IPS-15b (cell line): Measurements from ENCODE around the gene FAM83G.

Experiments
- H3K27me3 ChIP-seq: one replicate; pipeline ENCODE4 v1.6.1; 2013; ENCODE audit warnings: low read length; ENCODE audit not compliant: control insufficient read depth, insufficient read depth
- H3K36me3 ChIP-seq: one replicate; pipeline ENCODE4 v1.6.1; 2013; ENCODE audit warnings: low read length; ENCODE audit not compliant: control insufficient read depth, insufficient read depth
- H3K4me1 ChIP-seq: one replicate; pipeline ENCODE4 v1.6.1; 2013; ENCODE audit warnings: mild to moderate bottlenecking, low read length; ENCODE audit not compliant: control insufficient read depth, insufficient read depth
- H3K4me3 ChIP-seq: one replicate; pipeline ENCODE4 v1.5.1; 2013; ENCODE audit warnings: low read depth, low read length
- H3K9ac ChIP-seq: one replicate; pipeline ENCODE4 v1.6.1; 2013; ENCODE audit warnings: low read depth, mild to moderate bottlenecking, low read length
- H3K9me3 ChIP-seq: one replicate; pipeline ENCODE4 v1.6.1; 2013; ENCODE audit warnings: mild to moderate bottlenecking, low read length; ENCODE audit not compliant: control insufficient read depth, insufficient read depth

The FAM83G gene

DNA sequence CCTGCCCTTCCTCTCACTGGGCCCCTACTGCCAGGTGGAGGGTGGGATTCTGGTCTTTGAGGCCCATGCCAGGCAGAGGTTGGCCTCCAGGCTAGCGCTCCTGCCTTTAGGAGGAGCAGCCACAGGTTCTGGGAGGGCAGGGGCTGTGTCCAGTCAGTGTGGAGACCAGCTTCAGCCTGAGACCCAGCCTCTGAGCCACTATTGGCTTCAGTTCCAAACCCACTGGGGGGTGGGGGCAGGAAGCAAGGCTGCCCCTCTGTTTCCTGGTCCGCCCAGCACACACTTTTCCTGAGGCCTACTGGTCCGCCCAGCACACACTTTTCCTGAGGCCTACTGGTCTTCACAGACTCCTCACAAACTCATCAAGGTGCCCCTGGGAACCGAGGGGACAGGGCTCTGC lies 36.2 kb downstream of the FAM83G start:
- H3K36me3 ChIP-seq, result peaks cover 24% of the 10 kb centered on the region
- H3K9ac ChIP-seq, result peak overlapping the region; percentile 65
- H3K9me3 ChIP-seq, result no peaks in the 10 kb centered on the region
- no peaks in the 10 kb centered on the region for H3K4me1 ChIP-seq
- no peak overlapping the region for H3K4me3 ChIP-seq
- no peaks in the 10 kb centered on the region for H3K27me3 ChIP-seq

DNA sequence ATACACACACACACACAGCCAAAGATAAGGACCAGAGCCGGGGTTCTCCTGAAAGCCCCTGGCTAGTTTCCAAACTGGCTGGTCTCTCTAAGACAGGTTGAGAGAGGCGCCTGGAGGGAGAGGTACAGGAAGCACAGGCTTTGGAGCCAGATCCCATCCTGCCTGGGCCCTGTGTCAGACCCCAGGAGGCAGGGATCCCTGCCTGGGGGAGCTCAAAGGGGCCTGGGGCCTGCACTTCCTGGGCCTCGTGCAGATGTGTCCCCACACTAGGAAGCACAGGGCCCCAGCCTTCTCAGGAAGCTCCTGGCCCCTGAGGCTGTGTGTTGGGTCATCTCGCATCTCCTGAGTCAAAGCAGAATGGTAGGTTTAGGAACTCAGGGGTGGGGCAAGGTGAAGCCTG lies 36.6 kb downstream of the FAM83G start:
- peak overlapping the region; percentile 65 for H3K9ac ChIP-seq
- no peaks in the 10 kb centered on the region for H3K9me3 ChIP-seq
- H3K36me3 ChIP-seq, result peaks cover 23% of the 10 kb centered on the region
- no peak overlapping the region for H3K4me3 ChIP-seq
- H3K4me1 ChIP-seq, result no peaks in the 10 kb centered on the region
- H3K27me3 ChIP-seq, result no peaks in the 10 kb centered on the region

DNA sequence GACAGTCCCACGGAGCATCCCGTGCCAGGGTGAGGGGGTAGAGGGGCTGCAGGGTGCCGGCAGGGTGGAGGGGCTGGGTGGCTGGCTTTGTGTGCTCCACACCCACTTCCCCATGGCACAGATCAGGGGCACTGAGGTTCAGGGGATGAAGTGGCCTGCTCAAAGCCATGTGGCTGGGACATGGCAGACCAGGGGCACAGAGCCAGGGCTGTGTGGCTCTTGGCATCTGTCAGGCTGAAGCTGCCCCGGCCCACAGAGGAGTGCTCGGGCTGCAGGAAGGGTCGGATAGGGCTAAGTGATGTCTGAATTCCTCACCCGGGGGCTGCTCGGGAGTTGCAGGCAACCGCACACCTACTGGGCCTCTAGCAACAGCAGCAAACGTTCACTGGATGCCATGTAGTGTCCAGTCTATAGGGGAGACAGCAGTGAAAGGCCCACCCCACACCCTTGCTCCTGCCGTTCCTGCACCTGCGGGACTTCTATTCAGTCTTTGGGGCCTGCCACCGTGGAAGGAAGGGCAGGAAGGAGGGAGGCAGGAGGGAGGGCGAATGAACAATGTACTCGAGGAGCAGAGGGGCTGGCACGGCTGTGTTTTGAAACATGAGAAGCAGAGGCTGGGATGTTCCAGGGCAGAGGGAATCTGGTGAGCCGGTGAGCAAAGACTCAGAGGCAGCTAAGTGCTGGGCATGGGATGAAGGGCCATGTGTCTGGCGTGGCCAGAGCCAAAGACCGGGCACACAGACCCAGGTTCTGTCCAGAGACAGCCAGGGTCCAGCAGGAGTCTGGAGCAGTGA lies 37.5 kb downstream of the FAM83G start:
- H3K4me1 ChIP-seq, result peaks cover 4% of the 10 kb centered on the region
- H3K9me3 ChIP-seq, result no peaks in the 10 kb centered on the region
- peaks cover 20% of the 10 kb centered on the region for H3K36me3 ChIP-seq
- no peaks in the 10 kb centered on the region for H3K27me3 ChIP-seq
- no peak overlapping the region for H3K9ac ChIP-seq
- H3K4me3 ChIP-seq, result no peak overlapping the region

DNA sequence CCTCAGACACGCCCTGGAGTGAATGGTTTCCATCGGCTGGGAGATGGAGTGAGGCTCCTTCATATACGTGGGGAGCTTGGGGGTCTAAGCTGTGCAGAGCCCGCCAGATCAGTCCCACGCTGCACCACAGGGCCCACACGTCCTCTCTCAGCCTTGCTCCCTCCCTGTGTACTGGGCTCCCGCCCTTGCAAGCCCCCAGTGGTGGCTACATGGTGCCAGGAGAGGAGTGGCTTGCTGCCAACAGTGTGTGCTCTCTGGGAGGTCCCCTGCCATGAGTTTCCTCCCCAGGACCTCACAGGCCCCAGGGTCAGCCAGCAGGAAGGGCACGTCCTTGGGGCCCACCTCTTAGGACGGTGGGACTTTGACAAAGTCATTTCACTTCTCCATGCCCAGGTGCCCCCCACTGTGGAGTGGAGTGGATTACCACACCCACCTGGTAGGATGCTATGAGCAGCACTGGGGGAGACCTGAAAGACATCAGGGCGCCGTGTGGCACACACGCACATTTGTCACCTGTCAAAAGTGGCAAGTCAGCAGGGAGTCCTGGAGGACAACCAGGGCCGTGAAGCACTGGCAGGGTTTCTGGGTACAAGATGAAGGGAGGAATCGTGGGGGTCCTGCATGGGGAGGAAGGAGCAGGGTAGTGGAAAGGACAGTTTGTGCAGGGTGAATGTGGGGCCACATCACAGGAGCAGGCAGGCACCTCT lies 38.9 kb downstream of the FAM83G start:
- Histone ChIP-seq H3K36me3 (peaks cover 8% of the 10 kb centered on the region), H3K27me3 (no peaks in the 10 kb centered on the region), H3K9ac (no peak overlapping the region), H3K4me1 (peaks cover 4% of the 10 kb centered on the region), H3K9me3 (no peaks in the 10 kb centered on the region), H3K4me3 (no peak overlapping the region)

GRCh38 chr17:18964550-18964949 lies 40.0 kb downstream of the FAM83G start:
- Histone ChIP-seq H3K9me3 (no peaks in the 10 kb centered on the region), H3K9ac (peak overlapping the region; percentile 47), H3K4me1 (peaks cover 4% of the 10 kb centered on the region)

GRCh38 chr17:18964018-18964351 lies 40.6 kb downstream of the FAM83G start:
- H3K27me3 ChIP-seq, result no peaks in the 10 kb centered on the region
- peaks cover 4% of the 10 kb centered on the region for H3K4me1 ChIP-seq
- no peak overlapping the region for H3K9ac ChIP-seq
- no peaks in the 10 kb centered on the region for H3K36me3 ChIP-seq
- no peaks in the 10 kb centered on the region for H3K9me3 ChIP-seq
- no peak overlapping the region for H3K4me3 ChIP-seq

More at GRCh38 chr17:18964550-18964949, 40.0 kb downstream of the FAM83G start:
- Histone ChIP-seq H3K36me3 (no peaks in the 10 kb centered on the region), H3K4me3 (no peak overlapping the region), H3K27me3 (no peaks in the 10 kb centered on the region)

GRCh38 chr17:18963126-18964017 lies 41.2 kb downstream of the FAM83G start:
- Histone ChIP-seq H3K36me3 (no peaks in the 10 kb centered on the region), H3K27me3 (no peaks in the 10 kb centered on the region), H3K4me3 (no peak overlapping the region), H3K9me3 (no peaks in the 10 kb centered on the region), H3K4me1 (peaks cover 4% of the 10 kb centered on the region), H3K9ac (no peak overlapping the region)

DNA sequence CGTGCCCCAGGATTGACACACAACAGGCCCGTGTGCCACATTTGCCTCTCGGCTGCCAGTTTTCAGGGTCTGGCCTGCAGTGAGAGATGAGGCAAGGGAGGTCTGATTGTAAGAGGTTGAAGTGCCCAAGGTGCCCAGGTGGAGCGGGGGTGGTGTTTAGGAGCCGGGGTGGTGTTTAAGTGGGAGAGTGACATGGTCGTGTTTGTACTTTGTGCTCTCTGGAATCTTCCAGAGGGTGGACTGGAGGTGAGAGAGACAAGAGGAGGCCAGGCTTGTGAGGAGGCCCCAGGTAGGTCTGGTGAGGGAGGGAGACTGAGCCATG lies 42.1 kb downstream of the FAM83G start:
- H3K36me3 ChIP-seq, result no peaks in the 10 kb centered on the region
- no peaks in the 10 kb centered on the region for H3K9me3 ChIP-seq
- no peaks in the 10 kb centered on the region for H3K27me3 ChIP-seq
- H3K9ac ChIP-seq, result no peak overlapping the region
- peaks cover 4% of the 10 kb centered on the region for H3K4me1 ChIP-seq
- H3K4me3 ChIP-seq, result no peak overlapping the region

GRCh38 chr17:18961634-18962493 lies 42.7 kb downstream of the FAM83G start:
- Histone ChIP-seq H3K27me3 (no peaks in the 10 kb centered on the region), H3K9ac (no peak overlapping the region), H3K36me3 (no peaks in the 10 kb centered on the region), H3K4me3 (no peak overlapping the region), H3K4me1 (peaks cover 4% of the 10 kb centered on the region), H3K9me3 (no peaks in the 10 kb centered on the region)

DNA sequence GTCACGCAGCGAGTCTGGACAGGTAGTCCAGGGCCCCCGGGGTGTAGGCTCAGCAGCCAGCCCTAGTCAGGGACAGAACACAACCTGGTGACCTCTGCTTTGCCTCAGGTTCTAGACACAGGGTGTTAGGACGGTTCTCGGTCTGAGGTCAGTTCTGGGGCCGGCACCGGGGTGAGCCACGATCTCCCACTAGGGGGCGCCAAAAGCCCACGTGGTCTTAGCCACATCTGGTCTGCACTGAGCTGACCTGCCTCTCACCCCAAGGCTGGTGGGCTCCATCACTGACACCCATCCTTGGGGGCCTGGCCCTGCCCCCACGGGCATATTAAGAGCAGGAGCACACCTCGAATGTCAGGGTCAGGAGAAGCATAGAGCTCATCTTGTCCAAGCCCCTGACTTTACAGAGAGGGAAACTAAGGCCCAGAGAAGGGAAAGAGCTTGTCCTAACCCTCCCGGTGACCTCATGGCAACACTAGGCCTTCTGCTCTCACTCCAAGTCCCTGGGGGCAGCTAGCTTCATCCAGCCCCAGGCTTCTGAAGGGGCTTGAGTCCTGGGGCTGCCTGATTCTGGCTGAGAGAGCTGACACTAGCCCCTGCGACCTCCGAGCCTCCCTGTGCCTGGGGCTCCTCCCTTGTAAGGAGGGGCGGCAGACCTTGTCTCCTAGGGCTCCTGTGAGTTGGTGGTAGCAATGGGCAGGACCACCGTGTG lies 43.6 kb downstream of the FAM83G start:
- H3K9ac ChIP-seq, result no peak overlapping the region
- peaks cover 4% of the 10 kb centered on the region for H3K4me1 ChIP-seq
- no peaks in the 10 kb centered on the region for H3K9me3 ChIP-seq
- H3K4me3 ChIP-seq, result no peak overlapping the region
- H3K36me3 ChIP-seq, result no peaks in the 10 kb centered on the region
- H3K27me3 ChIP-seq, result no peaks in the 10 kb centered on the region
